IMR-90 (cell line): ENCODE measurements around the gene KRR1. TPM values are rescaled to one million over a fixed set of nuclear protein-coding genes. Genes with fewer than 3 reads are reported as not detected.

Source experiments
- ATAC-seq: fragments of 200-7000 bp; cut with Tn5 transposase; 2 replicates; pipeline ENCODE4 v1.9.1; 2020; ENCODE audit warnings: low read depth, mild to moderate bottlenecking, moderate library complexity
- BruUV-seq: library from RNA; stranded (reverse); fragments of 400-500 nt; replicated peaks from 2 replicates; lab custom pipeline; 2021; lab: Mats Ljungman, UMichigan
- CTCF ChIA-PET: fragments of 300-600 bp; formaldehyde crosslinking; extraction: SDS; loops from one replicate; lab custom pipeline; 2021; ENCODE audit warnings: antibody characterized with exemption; lab: Yijun Ruan, JAX
- POLR2A ChIA-PET: fragments of 300-600 bp; sonication (Branson Sonifier 250); formaldehyde crosslinking; loops from one replicate; lab custom pipeline; 2022; ENCODE audit warnings: antibody characterized with exemption; ENCODE audit not compliant: unreplicated experiment; lab: Charles Lee
- DNase-seq: peaks from one replicate; pipeline ENCODE4 v3.0.0; 2013
- H2AFZ ChIP-seq: replicated peaks from 2 replicates; pipeline ENCODE3; 2013; ENCODE audit warnings: low read length, mild to moderate bottlenecking; ENCODE audit not compliant: poor library complexity
- H2AK5ac ChIP-seq: 2 replicates; pipeline ENCODE4 v1.6.1; 2013; ENCODE audit warnings: low read depth, low read length, inconsistent platforms
- H2AK9ac ChIP-seq: replicated peaks from 2 replicates; pipeline ENCODE3; 2013; ENCODE audit warnings: mild to moderate bottlenecking, low read depth, low read length, moderate library complexity; ENCODE audit not compliant: poor library complexity
- H2BK120ac ChIP-seq: 2 replicates; pipeline ENCODE4 v1.6.1; 2013; ENCODE audit warnings: low read depth, low read length, inconsistent platforms
- H2BK15ac ChIP-seq: 3 replicates; pipeline ENCODE4 v1.6.1; 2013; ENCODE audit warnings: low read depth, low read length, inconsistent platforms
- H2BK20ac ChIP-seq: 2 replicates; pipeline ENCODE4 v1.6.1; 2013; ENCODE audit warnings: low read depth, mild to moderate bottlenecking, inconsistent platforms, low read length, moderate library complexity
- H2BK5ac ChIP-seq: 2 replicates; pipeline ENCODE4 v1.6.1; 2013; ENCODE audit warnings: mild to moderate bottlenecking, low read depth, low read length, inconsistent platforms; ENCODE audit not compliant: poor library complexity, severe bottlenecking
- H3K14ac ChIP-seq: replicated peaks from 2 replicates; pipeline ENCODE4 v1.6.1; 2013; ENCODE audit warnings: low read depth, low read length, inconsistent platforms
- H3K18ac ChIP-seq: 2 replicates; pipeline ENCODE4 v1.6.1; 2013; ENCODE audit warnings: low read depth, low read length, control low read depth
- H3K23ac ChIP-seq: 2 replicates; pipeline ENCODE4 v1.6.1; 2013; ENCODE audit warnings: low read depth, low read length, inconsistent platforms
- H3K27ac ChIP-seq: 2 replicates; pipeline ENCODE4 v1.5.1; 2013; ENCODE audit warnings: mild to moderate bottlenecking, control low read depth, low read length; ENCODE audit not compliant: insufficient read depth
- H3K27me3 ChIP-seq: 2 replicates; pipeline ENCODE4 v1.6.1; 2013; ENCODE audit warnings: low read length; ENCODE audit not compliant: control insufficient read depth, insufficient read depth
- H3K36me3 ChIP-seq: 2 replicates; pipeline ENCODE4 v1.6.1; 2013; ENCODE audit warnings: low read length, mixed read lengths; ENCODE audit not compliant: control insufficient read depth, insufficient read depth
- H3K4ac ChIP-seq: 2 replicates; pipeline ENCODE4 v1.6.1; 2013; ENCODE audit warnings: low read depth, low read length, inconsistent platforms
- H3K4me1 ChIP-seq: 2 replicates; pipeline ENCODE4 v1.6.1; 2013; ENCODE audit warnings: low read length, mixed read lengths; ENCODE audit not compliant: control insufficient read depth, insufficient read depth
- H3K4me2 ChIP-seq: 2 replicates; pipeline ENCODE4 v1.6.1; 2013; ENCODE audit warnings: low read depth, mild to moderate bottlenecking, control low read depth, low read length, moderate library complexity
- H3K4me3 ChIP-seq: 2 replicates; pipeline ENCODE4 v1.5.1; 2013; ENCODE audit warnings: low read depth, mild to moderate bottlenecking, control low read depth, low read length, moderate library complexity; ENCODE audit not compliant: insufficient read depth
- H3K56ac ChIP-seq: 2 replicates; pipeline ENCODE4 v1.6.1; 2013; ENCODE audit warnings: low read length, inconsistent platforms; ENCODE audit not compliant: insufficient read depth; ENCODE audit errors: extremely low read depth
- H3K79me1 ChIP-seq, 2 experiments: 2 replicates each; pipeline ENCODE4 v1.6.1; 2013; ENCODE audit warnings: low read length in 2 of 2, inconsistent platforms in 1 of 2, low read depth in 1 of 2
- H3K9ac ChIP-seq: 2 replicates; pipeline ENCODE4 v1.6.1; 2013; ENCODE audit warnings: low read depth, low read length, control low read depth
- H3K9me1 ChIP-seq: 2 replicates; pipeline ENCODE4 v1.6.1; 2013; ENCODE audit warnings: low read length, inconsistent platforms; ENCODE audit not compliant: insufficient read depth
- H3K9me3 ChIP-seq: 2 replicates; pipeline ENCODE4 v1.6.1; 2013; ENCODE audit warnings: low read length; ENCODE audit not compliant: control insufficient read depth, insufficient read depth
- H4K20me1 ChIP-seq: 2 replicates; pipeline ENCODE4 v1.6.1; 2013; ENCODE audit warnings: low read length, inconsistent platforms; ENCODE audit not compliant: insufficient read depth
- H4K5ac ChIP-seq: 2 replicates; pipeline ENCODE4 v1.6.1; 2013; ENCODE audit warnings: mild to moderate bottlenecking, low read depth, low read length, control low read depth
- H4K8ac ChIP-seq, 2 experiments: 2 replicates each; pipeline ENCODE4 v1.6.1; 2013; ENCODE audit warnings: low read depth in 2 of 2, low read length in 2 of 2, control low read depth in 1 of 2, inconsistent platforms in 1 of 2
- H4K91ac ChIP-seq: 2 replicates; pipeline ENCODE4 v1.6.1; 2013; ENCODE audit warnings: low read depth, low read length, inconsistent platforms; ENCODE audit not compliant: insufficient read depth
- BHLHE40 ChIP-seq: fragments of 150-350 bp; IDR thresholded peaks from 2 replicates; pipeline ENCODE4 v1.6.1; 2016; ENCODE audit warnings: mild to moderate bottlenecking, low read depth, low read length
- CEBPB ChIP-seq: IDR thresholded peaks from 2 replicates; pipeline ENCODE4 v1.6.1; 2012; ENCODE audit warnings: low read depth, low read length, improper control_type of control experiment
- CHD1 ChIP-seq: IDR thresholded peaks from 2 replicates; pipeline ENCODE4 v1.6.1; 2012; ENCODE audit warnings: low read depth, low read length, improper control_type of control experiment
- FOS ChIP-seq: fragments of 150-350 bp; IDR thresholded peaks from 2 replicates; pipeline ENCODE4 v1.6.1; 2016; ENCODE audit warnings: low read depth, low read length
- MAFK ChIP-seq: IDR thresholded peaks from 2 replicates; pipeline ENCODE4 v1.6.1; 2012; ENCODE audit warnings: low read depth, low read length, improper control_type of control experiment
- MAZ ChIP-seq: IDR thresholded peaks from 2 replicates; pipeline ENCODE4 v1.6.1; 2012; ENCODE audit warnings: low read depth, mild to moderate bottlenecking, low read length, improper control_type of control experiment, moderate library complexity, borderline replicate concordance
- MXI1 ChIP-seq: IDR thresholded peaks from 2 replicates; pipeline ENCODE4 v1.6.1; 2012; ENCODE audit warnings: low read depth, mild to moderate bottlenecking, low read length, moderate library complexity, borderline replicate concordance
- NFE2L2 ChIP-seq: fragments of 150-350 bp; IDR thresholded peaks from 2 replicates; pipeline ENCODE4 v1.6.1; 2016; ENCODE audit warnings: low read depth, mild to moderate bottlenecking, low read length
- POLR2A ChIP-seq: IDR thresholded peaks from 2 replicates; pipeline ENCODE4 v1.6.1; 2012; ENCODE audit warnings: mild to moderate bottlenecking, low read depth, low read length
- RAD21 ChIP-seq: IDR thresholded peaks from 2 replicates; pipeline ENCODE4 v1.6.1; 2012; ENCODE audit warnings: low read length, improper control_type of control experiment
- RCOR1 ChIP-seq: IDR thresholded peaks from 2 replicates; pipeline ENCODE4 v1.6.1; 2012; ENCODE audit warnings: mild to moderate bottlenecking, low read length, improper control_type of control experiment; ENCODE audit not compliant: insufficient replicate concordance
- RFX5 ChIP-seq: IDR thresholded peaks from 2 replicates; pipeline ENCODE4 v1.8.0; 2012; ENCODE audit warnings: low read depth, mild to moderate bottlenecking, low read length, moderate library complexity
- SMC3 ChIP-seq: fragments of 150-350 bp; IDR thresholded peaks from 2 replicates; pipeline ENCODE4 v1.6.1; 2016; ENCODE audit warnings: low read depth, mild to moderate bottlenecking, antibody characterized with exemption, low read length, moderate library complexity
- WGBS, 2 experiments: methylation state at CpG; one replicate each; pipeline versions ENCODE4 v1.1.5 to v1.1.7; 2013; ENCODE audit warnings: missing lambda C conversion rate in 2 of 2; ENCODE audit not compliant: insufficient read length in 1 of 2; ENCODE audit errors: extremely low coverage in 2 of 2; 5-methylcytosine and 5-hydroxymethylcytosine counted together
- dilution Hi-C: fragments of 300-500 bp; cut with HindIII; formaldehyde crosslinking; loops from one replicate; pipeline ENCODE4 v1.14.3; 2018; ENCODE audit warnings: low sequenced_read_pairs; ENCODE audit not compliant: unreplicated experiment
- in situ Hi-C: fragments of 300-500 bp; cut with MboI; formaldehyde crosslinking; loops from 3 replicates; pipeline ENCODE4 v1.14.3; 2019; ENCODE audit warnings: low sequenced_read_pairs, inconsistent platforms, mixed read lengths
- intact Hi-C: fragments of 100-400 bp; cut with micrococcal nuclease; formaldehyde crosslinking; loops from 2 replicates; pipeline ENCODE4 v1.10.0; 2022
- polyA plus RNA-seq, 3 experiments: library from polyadenylated mRNA; depleted of rRNA; stranded (reverse); fragments of >200 nt; gene quantifications; 2 replicates each; pipeline ENCODE4 v1.2.3, GENCODE V29; 2012; ENCODE audit warnings: low replicate concordance in 1 of 3
- total RNA-seq: library from RNA; depleted of rRNA; stranded (reverse); fragments of >200 nt; gene quantifications from 2 replicates; pipeline ENCODE4 v1.2.3, GENCODE V29; 2012
- TF ChIP-seq, protein P1 (sequence below): fragments of 150-350 bp; IDR thresholded peaks from 2 replicates; pipeline ENCODE4 v1.6.1; 2017; ENCODE audit warnings: mild to moderate bottlenecking, antibody characterized with exemption, low read length, low read depth
- TF ChIP-seq, protein P2 (sequence below): fragments of 150-350 bp; IDR thresholded peaks from 2 replicates; pipeline ENCODE4 v1.6.1; 2016; ENCODE audit warnings: low read depth, mild to moderate bottlenecking, low read length, moderate library complexity, borderline replicate concordance
- TF ChIP-seq, protein P3 (sequence below): conservative IDR thresholded peaks from 2 replicates; pipeline ENCODE4 v1.5.1; 2012; ENCODE audit warnings: mild to moderate bottlenecking, low read depth, low read length, improper control_type of control experiment

The KRR1 gene
- total and polyA plus RNA-seq, 2 of the 4 experiments (the other 2 are of a cell fraction): 18.3 to 31.4 TPM

GRCh38 chr12:75560167-75560566 lies 48.8 kb upstream of the KRR1 start:
- no CpG with 5 or more reads among the region's 2 CpGs for WGBS, 2 experiments
- Histone ChIP-seq H2AK5ac (peak overlapping the region; percentile 1; the same call in 1 of the 2 replicates), H2BK5ac (no peak overlapping the region), H3K27ac (no peak overlapping the region), H3K18ac (peak overlapping the region; percentile 65), H3K4me2 (no peak overlapping the region), H4K20me1 (no peaks in the 10 kb centered on the region), H4K5ac (peak overlapping the region; percentile 73; the same call in 1 of the 2 replicates), H3K4me3 (no peak overlapping the region), H4K8ac (peak overlapping the region in 1 of 2 experiments; percentile 9; a peak in 1 of 4 replicates), H2BK120ac (peak overlapping the region; percentile 38; the same call in 1 of the 2 replicates), H3K9me1 (no peaks in the 10 kb centered on the region), H3K56ac (no peak overlapping the region), H3K9ac (no peak overlapping the region), H3K27me3 (no peaks in the 10 kb centered on the region), H2BK20ac (peak overlapping the region; percentile 81; the same call in 1 of the 2 replicates), H2BK15ac (peak overlapping the region; percentile 4; the same call in 1 of the 3 replicates), H3K14ac (no peak overlapping the region), H2AFZ (no peak overlapping the region), H2AK9ac (no peak overlapping the region), H3K79me1 (no peaks in the 10 kb centered on the region), H4K91ac (0 out of 2 replicates have a peak overlapping the region, but pooled peaks have one; percentile 2), H3K4me1 (peaks cover 6% of the 10 kb centered on the region), H3K23ac (no peak overlapping the region), H3K9me3 (no peaks in the 10 kb centered on the region), H3K4ac (no peak overlapping the region; the same call in 1 of the 2 replicates), H3K36me3 (no peaks in the 10 kb centered on the region)
- CTCF ChIA-PET: interaction anchor here (0.6 to 1.2 kb wide), 2 partner anchors 161 to 274 kb away, joined by 3 read pairs; no protein-coding TSS in a partner anchor
- dilution Hi-C loops (no loop called here), in situ Hi-C loops (no loop called here), intact Hi-C loops (loop anchor here (5.0 kb wide), 1 partner anchor 207 kb away; no protein-coding TSS in a partner anchor)
- BruUV-seq: no TSS peak
- ATAC-seq (peak; percentile 87), DNase-seq (peak; percentile 63)
- TF ChIP-seq RAD21 (peak; percentile 67), MXI1 (no peak), BHLHE40 (no peak), MAZ (no peak), MAFK (no peak), CHD1 (no peak), POLR2A (no peak), CEBPB (no peak), RFX5 (no peak), RCOR1 (no peak), NFE2L2 (no peak), SMC3 (peak; percentile 39), FOS (no peak)
- TF ChIP-seq, protein P1, sequence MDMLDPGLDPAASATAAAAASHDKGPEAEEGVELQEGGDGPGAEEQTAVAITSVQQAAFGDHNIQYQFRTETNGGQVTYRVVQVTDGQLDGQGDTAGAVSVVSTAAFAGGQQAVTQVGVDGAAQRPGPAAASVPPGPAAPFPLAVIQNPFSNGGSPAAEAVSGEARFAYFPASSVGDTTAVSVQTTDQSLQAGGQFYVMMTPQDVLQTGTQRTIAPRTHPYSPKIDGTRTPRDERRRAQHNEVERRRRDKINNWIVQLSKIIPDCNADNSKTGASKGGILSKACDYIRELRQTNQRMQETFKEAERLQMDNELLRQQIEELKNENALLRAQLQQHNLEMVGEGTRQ: no peak
- TF ChIP-seq, protein P2, sequence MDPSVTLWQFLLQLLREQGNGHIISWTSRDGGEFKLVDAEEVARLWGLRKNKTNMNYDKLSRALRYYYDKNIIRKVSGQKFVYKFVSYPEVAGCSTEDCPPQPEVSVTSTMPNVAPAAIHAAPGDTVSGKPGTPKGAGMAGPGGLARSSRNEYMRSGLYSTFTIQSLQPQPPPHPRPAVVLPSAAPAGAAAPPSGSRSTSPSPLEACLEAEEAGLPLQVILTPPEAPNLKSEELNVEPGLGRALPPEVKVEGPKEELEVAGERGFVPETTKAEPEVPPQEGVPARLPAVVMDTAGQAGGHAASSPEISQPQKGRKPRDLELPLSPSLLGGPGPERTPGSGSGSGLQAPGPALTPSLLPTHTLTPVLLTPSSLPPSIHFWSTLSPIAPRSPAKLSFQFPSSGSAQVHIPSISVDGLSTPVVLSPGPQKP: no peak
- TF ChIP-seq, protein P3, sequence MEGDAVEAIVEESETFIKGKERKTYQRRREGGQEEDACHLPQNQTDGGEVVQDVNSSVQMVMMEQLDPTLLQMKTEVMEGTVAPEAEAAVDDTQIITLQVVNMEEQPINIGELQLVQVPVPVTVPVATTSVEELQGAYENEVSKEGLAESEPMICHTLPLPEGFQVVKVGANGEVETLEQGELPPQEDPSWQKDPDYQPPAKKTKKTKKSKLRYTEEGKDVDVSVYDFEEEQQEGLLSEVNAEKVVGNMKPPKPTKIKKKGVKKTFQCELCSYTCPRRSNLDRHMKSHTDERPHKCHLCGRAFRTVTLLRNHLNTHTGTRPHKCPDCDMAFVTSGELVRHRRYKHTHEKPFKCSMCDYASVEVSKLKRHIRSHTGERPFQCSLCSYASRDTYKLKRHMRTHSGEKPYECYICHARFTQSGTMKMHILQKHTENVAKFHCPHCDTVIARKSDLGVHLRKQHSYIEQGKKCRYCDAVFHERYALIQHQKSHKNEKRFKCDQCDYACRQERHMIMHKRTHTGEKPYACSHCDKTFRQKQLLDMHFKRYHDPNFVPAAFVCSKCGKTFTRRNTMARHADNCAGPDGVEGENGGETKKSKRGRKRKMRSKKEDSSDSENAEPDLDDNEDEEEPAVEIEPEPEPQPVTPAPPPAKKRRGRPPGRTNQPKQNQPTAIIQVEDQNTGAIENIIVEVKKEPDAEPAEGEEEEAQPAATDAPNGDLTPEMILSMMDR: peak; percentile 51
- POLR2A ChIA-PET: interaction anchor here (1.0 kb wide), 1 partner anchor 471 kb away, joined by 4 read pairs; the partner anchor contains the start of gene PHLDA1
